HG02852 (cell line): Measurements from ENCODE around the gene SDR9C7.
"Not testable (repeated sequence)": the region's sequence is repeated elsewhere in the genome, so short reads cannot be mapped to it uniquely, and the experiment has no call there.

Source experiments
- ATAC-seq: cut with Tn5 transposase; IDR thresholded peaks from one replicate; pipeline ENCODE4 v1.9.1; 2021; ENCODE audit warnings: mild to moderate bottlenecking, moderate library complexity; ENCODE audit not compliant: unreplicated experiment

SDR9C7 gene

DNA sequence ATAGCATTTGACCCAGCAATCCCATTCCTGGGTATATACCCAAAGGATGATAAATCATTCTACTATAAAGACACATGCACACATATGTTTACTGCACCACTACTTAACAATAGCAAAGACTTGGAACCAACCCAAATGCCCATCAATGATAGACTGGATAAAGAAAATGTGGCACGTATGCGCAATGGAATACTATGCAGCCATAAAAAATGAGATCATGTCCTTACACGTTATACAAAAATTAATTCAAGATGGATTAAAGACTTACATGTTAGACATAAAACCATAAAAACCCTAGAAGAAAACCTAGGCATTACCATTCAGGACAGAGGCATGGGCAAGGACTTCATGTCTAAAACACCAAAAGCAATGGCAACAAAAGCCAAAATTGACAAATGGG, 16.1 kb downstream of the SDR9C7 start:
- not testable (repeated sequence) for ATAC-seq

DNA sequence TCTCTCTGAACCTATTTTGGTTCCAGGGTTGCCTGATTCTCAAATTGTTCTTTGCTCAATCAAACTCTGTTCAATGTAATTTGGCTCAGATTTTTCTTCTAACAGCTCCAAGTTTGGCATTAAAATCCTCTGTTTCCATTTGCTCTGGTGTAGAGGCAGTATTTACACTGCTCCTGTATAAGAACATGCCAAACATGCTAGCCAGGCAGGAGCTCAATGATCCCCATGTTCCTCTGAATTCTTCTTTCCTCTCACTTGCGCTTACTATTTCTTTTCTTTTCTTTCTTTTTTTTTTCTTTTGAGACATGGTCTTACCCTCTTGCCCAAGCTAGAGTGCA, 17.2 kb downstream of the SDR9C7 start:
- ATAC-seq = no peak

DNA sequence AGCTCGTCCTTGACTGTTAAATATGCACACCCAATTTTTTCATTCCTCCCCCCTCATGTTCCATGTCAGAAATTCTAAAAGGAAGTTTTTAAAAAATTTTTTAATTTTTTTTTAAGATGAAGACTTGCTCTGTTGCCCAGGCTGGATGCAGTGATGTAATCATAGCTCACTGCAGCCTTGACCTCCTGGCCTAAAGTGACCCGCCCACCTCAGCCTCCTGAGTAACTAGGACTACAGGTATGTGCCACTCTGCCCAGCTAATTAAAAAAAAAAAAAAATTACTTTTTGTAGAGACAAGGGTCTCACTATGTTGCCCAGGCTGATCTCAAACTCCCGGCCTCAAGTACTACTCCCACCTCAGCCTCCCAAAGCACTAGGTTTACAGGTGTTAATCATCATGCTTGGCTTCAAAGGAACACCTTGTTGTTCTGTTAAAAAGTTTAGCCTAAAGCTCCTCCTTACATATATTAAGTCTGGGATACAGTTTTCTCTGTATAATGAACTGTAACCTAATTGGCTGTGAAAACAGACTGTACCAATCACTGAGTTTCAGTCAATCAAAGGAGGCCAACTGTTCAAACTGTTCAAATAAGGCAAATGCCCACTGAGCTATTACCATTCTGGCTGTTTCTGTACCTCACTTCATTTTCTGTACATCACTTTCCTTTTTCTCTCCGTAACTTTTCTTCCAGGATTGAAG, 17.8 kb downstream of the SDR9C7 start:
- ATAC-seq = no peak

DNA sequence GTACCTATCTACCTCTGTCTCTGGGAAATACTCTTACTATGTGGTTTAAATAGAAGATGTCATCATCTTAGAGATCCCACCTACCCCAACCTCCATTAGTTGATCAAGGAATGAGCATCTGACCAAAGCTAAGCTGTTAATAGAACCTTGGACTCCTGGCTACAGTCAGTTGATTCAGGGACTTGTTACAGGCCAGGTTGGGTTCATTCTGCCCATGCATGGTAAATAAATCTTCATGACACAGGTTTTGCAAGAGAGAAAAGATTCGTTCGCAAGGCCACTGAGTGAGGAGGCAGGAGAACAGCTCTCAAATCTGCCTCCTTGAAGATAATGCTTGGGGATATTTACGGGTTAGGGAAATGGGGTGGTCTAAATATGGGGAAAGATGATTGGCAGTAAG, 19.5 kb downstream of the SDR9C7 start:
- ATAC-seq = no peak

DNA sequence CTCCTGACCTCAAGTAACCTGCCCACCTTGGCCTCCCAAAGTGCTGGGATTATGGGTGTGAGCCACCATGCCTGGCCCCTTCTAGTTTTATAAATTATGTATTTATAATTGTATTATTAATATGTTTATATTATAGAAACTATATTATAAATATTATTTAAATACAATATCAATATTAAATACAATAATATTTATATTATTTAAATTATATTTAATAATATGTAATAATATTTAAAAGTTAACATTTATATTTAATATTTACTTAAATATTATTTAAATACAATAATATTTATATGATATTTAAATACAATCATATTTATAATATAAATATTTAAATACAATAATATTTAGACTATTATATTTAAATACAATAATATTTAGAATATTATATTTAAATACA, 20.0 kb downstream of the SDR9C7 start:
- no peak for ATAC-seq

DNA sequence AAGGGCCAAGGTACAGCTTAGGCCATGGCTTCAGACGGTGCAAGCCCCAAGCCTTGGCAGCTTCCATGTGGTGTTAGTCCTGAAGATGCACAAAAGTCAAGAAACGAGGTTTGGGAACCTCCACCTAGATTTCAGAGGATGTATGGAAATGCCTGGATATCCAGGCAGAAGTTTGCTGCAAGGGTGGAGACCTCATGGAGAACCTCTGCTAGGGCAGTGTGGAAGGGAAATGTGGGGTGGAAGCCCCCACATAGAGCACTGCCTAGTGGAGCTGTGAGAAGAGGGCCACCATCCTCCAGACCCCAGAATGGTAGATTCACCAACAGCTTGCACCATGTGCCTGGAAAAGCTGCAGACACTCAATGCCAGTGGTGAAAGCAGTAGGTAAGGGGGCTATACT, 24.8 kb downstream of the SDR9C7 start:
- ATAC-seq = not testable (repeated sequence)

DNA sequence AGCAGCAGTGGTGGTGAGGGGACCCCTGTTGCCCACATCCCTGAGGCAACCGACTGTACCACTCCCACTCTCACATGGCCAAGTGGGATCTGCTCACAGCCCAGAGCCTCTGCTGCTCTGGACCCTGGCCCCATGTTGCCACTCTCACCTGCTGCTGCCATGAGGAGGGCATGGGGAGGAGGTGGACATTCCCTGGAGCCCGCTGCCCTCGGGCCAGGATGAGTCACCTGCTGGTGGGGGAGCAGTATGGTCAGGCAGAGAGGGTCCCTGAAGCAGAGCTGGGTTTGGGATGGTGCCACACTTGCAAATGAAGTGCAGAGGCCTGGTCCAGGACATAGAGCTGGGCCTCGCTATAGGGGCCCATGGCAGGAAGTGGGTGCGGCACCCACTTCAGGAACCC, 26.1 kb downstream of the SDR9C7 start:
- no peak for ATAC-seq

DNA sequence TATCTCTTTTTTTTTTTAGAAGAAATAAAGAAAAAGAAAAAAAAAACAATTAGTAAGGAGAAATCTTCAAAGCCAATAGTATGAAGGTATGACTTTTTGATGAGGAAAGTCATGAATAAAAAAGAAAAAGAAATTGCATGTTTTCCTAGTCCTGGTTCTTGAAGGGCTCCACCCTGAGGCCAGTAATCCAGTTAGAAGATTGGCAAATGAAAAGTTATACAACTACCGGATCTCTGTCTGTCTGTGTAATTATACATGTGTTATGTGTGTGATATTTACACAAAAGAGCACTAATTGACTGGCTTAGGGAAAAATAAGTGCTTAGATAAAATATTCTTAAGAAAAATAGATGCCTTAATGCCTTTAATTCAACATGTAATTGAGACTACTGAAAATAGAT, 28.4 kb downstream of the SDR9C7 start:
- no peak for ATAC-seq

DNA sequence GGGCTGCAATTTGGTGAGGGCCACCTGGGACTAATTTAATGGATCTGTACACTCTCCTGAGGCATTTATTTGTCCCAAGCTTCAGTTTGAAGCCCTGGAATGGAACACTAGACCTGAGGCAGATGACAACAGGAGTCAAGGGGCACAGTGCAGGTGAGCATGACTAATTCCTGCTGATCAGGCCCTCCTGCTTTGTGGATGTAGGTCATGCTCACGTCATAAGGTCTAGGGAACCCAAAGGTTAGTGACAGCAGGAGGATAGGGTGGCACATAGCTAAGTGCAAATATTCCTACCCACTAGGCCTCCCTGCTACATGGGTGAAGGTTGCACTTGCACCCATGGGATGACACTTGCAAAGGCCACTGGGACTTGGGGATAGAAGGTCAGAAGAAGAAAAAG, 30.8 kb downstream of the SDR9C7 start:
- no peak for ATAC-seq

DNA sequence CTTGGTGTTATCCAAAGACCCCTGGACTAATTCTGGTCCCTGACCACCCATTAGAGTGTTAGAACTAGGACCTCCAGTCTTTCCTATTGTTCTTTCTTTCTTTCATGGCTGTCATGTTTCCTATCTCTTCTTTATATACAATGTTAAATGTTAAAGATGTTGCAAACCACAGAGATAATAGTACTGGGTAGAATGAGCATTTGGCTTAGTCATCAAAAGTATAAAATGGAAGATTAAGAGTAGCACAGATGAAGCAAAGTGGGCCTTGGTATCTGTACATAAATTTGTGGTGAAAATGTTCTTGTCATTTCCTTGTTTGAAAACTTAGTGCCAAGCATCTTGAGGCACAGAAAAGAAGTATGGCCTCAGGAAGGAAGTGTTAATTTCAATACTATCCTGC, 32.9 kb downstream of the SDR9C7 start:
- not testable (repeated sequence) for ATAC-seq

DNA sequence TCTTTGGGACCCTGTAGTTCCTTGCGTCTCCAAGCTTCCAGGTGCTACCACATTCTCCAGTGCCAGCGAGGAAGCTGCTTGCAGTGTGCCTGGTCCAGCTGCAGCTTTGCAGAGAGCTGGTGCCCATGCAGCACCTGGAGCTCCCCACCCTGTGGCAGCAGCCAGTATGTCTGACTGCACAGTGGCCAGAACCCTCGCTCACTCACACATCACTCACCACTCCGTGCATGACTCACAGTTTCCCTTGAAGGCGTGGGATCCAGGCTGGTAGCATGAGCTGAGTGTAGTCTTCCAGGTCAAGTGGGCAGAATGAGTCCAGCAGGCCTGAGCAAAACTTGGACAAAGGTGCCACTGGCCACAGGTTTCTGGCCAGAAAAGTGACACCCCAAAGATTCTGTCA, 33.6 kb downstream of the SDR9C7 start:
- no peak for ATAC-seq

DNA sequence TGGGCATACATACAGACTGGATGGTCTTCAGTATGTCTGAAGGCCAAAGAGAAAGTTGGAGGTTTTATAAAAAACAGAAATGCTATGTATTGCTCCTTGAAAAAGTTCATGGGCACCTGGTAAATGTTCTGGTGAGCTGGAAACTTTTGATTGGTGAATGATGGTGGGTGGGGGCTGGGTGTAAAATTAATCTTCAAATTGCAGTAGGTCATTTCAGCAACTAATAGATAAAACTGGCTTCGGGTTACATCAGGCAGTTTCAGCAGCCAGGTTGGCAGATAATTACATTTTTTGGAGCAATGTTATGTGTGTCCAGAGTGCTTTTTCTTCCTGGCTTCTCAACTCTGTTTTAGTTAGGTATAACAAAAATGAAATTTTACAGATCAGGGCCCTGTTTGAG, 35.3 kb downstream of the SDR9C7 start:
- no peak for ATAC-seq

DNA sequence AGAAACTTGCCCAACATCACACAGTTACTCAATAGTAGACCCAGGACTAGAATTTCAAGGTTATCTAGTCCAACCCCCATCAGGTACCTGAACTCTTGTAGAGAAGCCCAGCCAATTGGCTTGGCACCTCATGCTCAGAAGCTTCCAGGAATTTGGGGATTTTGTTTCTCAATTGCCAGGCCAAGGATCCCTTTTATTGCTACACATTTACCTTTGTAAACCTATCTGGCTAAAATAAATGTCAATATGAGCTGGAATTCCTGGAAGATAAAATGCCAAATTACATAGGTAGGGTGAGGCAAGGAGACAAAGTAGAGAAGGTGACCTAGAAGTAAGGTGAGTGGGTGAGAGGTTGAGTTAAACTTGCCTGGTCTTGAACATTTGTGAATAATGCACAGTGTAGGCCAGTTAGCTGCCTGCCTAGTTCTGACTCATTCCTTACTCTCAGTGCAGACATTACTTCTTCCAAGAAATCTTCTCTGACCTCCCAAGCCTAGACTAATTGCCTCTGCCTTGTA, 36.3 kb downstream of the SDR9C7 start:
- no peak for ATAC-seq

DNA sequence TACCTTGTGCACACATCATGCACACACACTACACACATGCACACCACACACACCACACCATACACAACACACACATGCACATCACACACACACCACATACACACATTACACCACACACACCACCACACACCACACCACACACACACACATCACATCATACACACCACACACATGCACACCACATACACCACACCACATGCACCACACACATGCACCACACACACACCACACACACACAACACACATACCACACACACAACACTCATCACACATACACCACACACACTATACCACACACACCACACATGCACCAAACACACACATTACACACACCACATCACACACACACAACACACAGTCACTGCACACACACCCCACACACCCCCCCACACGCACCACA, 38.1 kb downstream of the SDR9C7 start:
- no peak for ATAC-seq

DNA sequence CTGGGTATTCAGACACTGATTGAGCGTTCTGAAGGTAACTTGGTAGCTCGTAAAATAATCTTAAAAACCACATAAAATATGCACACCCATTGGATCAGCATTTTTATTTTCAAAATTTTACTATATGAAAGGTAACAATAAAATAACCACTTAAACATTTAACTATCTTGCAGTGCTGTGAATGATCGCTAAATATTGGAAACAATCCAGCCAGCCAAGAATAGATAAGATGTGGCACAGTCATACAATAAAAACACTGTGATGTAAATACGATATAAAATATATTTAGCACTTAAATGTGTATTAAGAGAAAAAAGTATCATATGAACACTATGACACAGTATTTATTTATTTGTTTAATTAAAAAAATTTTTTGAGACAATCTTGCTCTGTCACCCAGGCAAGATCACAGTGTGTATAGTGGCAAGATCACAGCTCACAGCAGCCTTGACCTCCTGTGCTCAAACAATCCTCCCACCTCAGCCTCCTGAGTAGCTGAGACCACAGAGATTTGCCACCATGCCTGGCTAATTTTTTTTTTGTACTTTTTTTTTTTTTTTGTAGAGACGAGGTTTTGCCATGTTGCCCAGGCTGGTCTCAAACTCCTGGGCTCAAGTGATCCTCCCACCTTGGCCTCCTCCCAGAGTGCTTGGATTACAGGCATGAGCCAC, 39.4 kb downstream of the SDR9C7 start:
- no peak for ATAC-seq

DNA sequence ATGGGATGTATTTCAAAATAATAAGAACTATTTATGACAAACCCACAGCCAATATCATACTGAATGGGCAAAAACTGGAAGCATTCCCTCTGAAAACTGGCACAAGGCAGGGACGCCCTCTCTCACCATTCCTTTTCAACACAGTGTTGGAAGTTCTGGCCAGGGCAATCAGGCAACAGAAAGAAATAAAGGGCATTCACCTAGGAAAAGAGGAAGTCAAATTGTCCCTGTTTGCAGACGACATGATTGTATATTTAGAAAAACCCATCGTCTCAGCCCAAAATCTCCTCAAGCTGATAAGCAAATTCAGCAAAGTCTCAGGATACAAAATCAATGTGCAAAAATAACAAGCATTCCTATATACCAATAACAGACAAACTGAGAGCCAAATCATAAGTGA, 42.3 kb downstream of the SDR9C7 start:
- not testable (repeated sequence) for ATAC-seq

DNA sequence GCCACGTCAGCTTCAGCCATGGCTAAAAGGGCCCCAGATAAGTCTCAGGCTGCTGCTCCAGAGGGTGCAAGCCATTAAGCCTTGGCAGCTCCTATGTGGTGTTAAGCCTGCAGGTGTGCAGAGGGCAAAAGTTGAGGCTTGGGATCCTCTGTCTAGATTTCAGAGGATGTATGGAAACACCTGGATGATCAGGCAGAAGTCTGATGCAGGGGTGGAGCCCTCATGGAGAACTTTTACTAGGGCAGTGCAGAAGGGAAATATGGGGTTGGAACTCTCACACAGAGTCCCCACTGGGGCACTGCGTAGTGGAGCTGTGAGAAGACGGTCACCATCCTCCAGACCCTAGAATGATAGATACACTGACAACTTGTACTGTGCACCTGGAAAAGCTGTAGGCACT, 47.9 kb downstream of the SDR9C7 start:
- no peak for ATAC-seq

DNA sequence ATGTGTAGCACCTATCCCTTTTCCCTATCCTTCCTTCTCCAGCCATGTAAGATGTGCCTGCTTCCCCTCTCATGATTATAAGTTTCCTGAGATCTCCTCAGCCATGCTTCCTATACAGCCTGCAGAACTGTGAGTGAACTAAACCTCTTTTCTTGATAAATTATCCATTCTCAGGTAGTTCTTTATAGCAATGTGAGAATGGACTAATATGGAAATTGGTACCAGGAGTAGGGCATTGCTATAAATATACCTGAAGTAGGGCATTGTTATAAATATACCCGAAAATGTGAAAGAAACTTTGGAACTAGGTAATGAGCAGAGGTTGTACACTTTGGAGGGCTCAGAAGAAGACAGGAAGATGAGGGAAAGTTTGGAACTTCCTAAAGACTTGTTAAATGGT, 48.9 kb downstream of the SDR9C7 start:
- no peak for ATAC-seq

DNA sequence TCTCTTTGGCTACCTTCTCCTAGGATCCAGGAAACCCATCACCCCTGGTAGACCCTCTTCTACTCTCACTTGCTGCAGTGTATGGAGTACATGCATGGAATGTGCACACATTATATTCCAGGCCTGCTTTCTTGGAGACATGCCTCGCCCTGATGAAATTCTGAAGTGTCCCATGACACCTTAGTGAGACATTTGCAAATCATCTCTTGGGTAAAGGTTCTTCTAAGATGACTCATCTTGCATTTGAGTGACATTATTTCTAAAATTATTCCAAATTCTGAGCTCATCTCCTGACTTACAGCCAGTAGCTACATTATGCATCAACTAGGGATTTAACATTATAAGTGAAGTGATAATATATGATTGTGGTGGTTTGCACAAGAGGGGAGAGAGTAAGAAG, 49.8 kb downstream of the SDR9C7 start:
- ATAC-seq = no peak

DNA sequence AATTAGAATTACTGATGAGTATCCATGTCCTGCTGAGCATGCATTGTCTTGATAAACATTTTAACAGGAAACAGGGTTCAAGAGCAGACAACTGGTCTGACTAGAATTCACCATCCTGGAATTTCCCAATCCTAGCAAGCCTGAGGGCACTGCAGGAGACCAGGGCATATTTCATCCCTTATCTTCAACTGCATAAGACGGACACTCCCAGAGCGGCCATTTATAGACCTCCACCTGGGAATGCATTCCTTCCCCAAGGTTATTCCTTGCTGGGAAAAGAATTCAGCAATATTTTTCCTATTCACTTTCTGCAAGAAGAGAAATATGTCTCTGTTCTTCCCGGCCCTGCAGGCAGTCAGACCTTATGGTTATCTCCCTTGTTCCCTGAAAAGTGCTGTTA, 51.8 kb downstream of the SDR9C7 start:
- not testable (repeated sequence) for ATAC-seq

DNA sequence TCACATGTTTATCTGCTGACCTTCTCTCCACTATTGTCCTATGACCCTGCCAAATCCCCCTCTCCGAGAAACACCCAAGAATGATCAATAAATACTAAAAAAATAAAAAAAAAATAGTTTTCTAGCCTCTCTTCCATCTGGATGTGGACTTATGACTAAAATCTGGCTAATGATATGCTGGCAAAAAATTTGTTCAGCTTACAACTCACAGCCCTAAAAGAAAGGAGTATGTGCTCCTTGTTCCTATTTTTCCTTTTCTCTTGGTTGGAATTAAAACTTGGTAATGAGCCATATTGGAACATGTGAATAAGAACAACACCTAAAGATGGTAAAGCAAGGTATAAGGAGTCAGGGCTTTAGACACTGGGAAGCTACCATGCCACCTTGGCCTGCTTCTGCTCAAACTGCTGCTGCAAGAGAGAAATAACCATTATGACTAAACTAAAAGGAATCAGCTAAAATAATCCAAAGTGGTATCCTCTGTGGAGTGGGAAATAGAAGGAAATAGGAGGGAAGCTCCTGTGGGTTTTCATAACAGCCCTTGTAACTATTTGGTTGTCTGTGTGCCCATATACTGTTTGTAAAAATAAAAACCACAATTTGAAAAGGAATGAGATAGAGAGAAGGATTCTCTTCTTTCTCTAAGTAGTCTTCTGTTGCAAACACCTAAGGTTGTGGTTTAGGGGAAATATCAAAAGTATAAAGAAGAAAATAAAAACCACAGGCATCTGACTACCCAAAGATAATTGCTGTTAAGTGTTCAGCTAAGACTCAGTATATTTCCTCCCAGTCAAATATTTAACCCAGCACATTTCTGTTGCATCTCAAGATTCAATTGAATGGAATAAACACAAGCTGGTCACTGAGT, 53.8 kb downstream of the SDR9C7 start:
- no peak for ATAC-seq
